Activated CD4-positive, alpha-beta T cell treated with anti-CD3 and anti-CD28 coated beads, Interleukin-2, Interleukin-4, amounts not matched to agents 100 ng/mL and 50 ng/mL, durations not matched to agents 16 hours and 8 hours (primary cell): ENCODE data around the gene NME3.

Source experiments
- DNase-seq: peaks from one replicate; pipeline ENCODE4 v3.0.0-alpha.2; 2020; ENCODE audit warnings: low spot score

NME3 gene

GRCh38 chr16:1793578-1794220 lies 22.4 kb upstream of the NME3 start, which contains the start of gene IGFALS:
IGFALS (minus strand) TSS chr16:1793705; CDS start chr16:1793652, 53 bp downstream.
- DNase-seq = no peak

GRCh38 chr16:1792836-1793577 lies 21.7 kb upstream of the NME3 start:
- no peak for DNase-seq

- no peak for DNase-seq
These were observed 20.8 kb upstream of the NME3 start for GRCh38 chr16:1791943-1792812.

- no peak for DNase-seq
These were observed 20.1 kb upstream of the NME3 start for GRCh38 chr16:1791256-1791942.

GRCh38 chr16:1790611-1791255 lies 19.4 kb upstream of the NME3 start:
- DNase-seq = no peak

GRCh38 chr16:1790261-1790610 lies 18.9 kb upstream of the NME3 start:
- no peak for DNase-seq

- no peak for DNase-seq
These were observed 18.3 kb upstream of the NME3 start for GRCh38 chr16:1789643-1790045.

- no peak for DNase-seq
These were observed 17.4 kb upstream of the NME3 start for GRCh38 chr16:1788708-1789100.

- DNase-seq = no peak
These were observed 16.9 kb upstream of the NME3 start for GRCh38 chr16:1788095-1788707.

- DNase-seq = no peak
These were observed 16.2 kb upstream of the NME3 start for GRCh38 chr16:1787322-1788094.

GRCh38 chr16:1787056-1787321 lies 15.6 kb upstream of the NME3 start:
- no peak for DNase-seq

GRCh38 chr16:1786242-1787055 lies 15.1 kb upstream of the NME3 start:
- DNase-seq = no peak

GRCh38 chr16:1785846-1786170 lies 14.5 kb upstream of the NME3 start:
- DNase-seq = no peak

GRCh38 chr16:1784977-1785845 lies 13.9 kb upstream of the NME3 start:
- no peak for DNase-seq

- DNase-seq = peak; percentile 100
These were observed 11.3 kb upstream of the NME3 start, which contains the start of the genes NUBP2 and SPSB3 for GRCh38 chr16:1782408-1783264. NUBP2 (plus strand) TSS chr16:1782960; CDS start chr16:1783021, 61 bp downstream. SPSB3 (minus strand) TSS chr16:1782571; CDS start chr16:1781483, 1,088 bp downstream.

- no peak for DNase-seq
These were observed 10.5 kb upstream of the NME3 start for GRCh38 chr16:1781758-1782407.

GRCh38 chr16:1781254-1781653 lies 9.9 kb upstream of the NME3 start:
- DNase-seq = no peak
